ENCODE data around the gene NKAIN4. TPM values are rescaled to one million over a fixed set of nuclear protein-coding genes. Genes with fewer than 3 reads are reported as not detected.

NKAIN4 gene
- total RNA-seq, 1 donor from 2014 or later, result not detected

DNA sequence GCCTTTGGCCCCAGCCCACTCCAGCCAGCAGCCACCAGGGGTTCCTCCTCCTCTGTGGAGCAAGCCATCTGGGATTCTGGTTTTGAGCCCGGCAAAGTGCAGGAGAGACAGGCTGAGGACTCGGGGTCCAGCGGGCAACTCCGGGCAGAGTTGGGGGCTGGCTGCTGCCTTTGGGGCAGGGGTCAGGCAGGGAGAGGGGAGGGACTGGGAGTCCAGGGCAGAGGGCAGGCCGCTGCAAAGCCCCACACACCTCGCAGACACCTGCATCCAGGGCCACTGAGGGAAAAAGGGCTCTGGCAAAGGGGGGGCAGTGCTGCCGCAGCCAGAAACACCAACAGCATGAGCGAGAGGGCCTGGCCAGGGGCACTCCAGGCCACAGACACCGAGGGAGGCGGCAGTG is 9.8 kb downstream of the NKAIN4 start:
- no peak overlapping the region for H3K27ac ChIP-seq
- intact Hi-C loops (cut with DNase I), result no loop called here
- peaks cover 30% of the 10 kb centered on the region for H3K27me3 ChIP-seq
- ATAC-seq, result no peak
- H3K4me3 ChIP-seq, result no peak overlapping the region
- no peaks in the 10 kb centered on the region for H3K9me3 ChIP-seq
- H3K36me3 ChIP-seq, result no peaks in the 10 kb centered on the region
- H3K4me1 ChIP-seq, result no peaks in the 10 kb centered on the region
- no peak for DNase-seq
- no peak for TF ChIP-seq CTCF (IDR thresholded peaks at IDR 0.05)

- Histone ChIP-seq H3K4me1 (no peaks in the 10 kb centered on the region), H3K9me3 (no peaks in the 10 kb centered on the region), H3K4me3 (no peak overlapping the region), H3K27me3 (peaks cover 22% of the 10 kb centered on the region), H3K36me3 (no peaks in the 10 kb centered on the region), H3K27ac (no peak overlapping the region)
- DNase-seq, result no peak
- TF ChIP-seq CTCF (IDR thresholded peaks at IDR 0.05), result no peak
- intact Hi-C loops (cut with DNase I), result no loop called here
- no peak for ATAC-seq
Measured at GRCh38 chr20:63243604-63244247, 10.5 kb downstream of the NKAIN4 start.

DNA sequence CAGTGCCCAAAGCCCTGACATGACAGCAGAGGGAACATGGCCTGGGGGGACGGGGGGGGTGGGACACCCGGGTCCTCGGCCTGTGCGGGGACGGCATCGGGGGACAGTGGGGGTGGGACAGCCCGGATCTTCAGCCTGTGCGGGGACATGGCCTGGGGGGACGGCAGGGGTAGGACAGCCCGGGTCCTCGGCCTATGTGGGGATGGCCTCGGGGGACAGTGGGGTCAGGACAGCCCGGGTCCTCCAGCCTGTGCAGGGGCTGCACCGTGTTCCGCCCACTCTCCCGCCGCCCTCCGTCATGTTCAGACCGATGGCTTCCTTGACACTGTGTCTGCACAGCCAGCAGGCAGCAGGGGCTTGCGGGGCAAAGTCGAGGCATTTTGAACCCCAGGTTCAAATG is 11.5 kb downstream of the NKAIN4 start:
- Histone ChIP-seq H3K36me3 (no peaks in the 10 kb centered on the region), H3K27ac (no peak overlapping the region), H3K9me3 (no peaks in the 10 kb centered on the region), H3K27me3 (peaks cover 15% of the 10 kb centered on the region), H3K4me3 (no peak overlapping the region), H3K4me1 (no peaks in the 10 kb centered on the region)
- DNase-seq (no peak), ATAC-seq (no peak)
- intact Hi-C loops (cut with DNase I), result no loop called here
- TF ChIP-seq CTCF (IDR thresholded peaks at IDR 0.05), result no peak

DNA sequence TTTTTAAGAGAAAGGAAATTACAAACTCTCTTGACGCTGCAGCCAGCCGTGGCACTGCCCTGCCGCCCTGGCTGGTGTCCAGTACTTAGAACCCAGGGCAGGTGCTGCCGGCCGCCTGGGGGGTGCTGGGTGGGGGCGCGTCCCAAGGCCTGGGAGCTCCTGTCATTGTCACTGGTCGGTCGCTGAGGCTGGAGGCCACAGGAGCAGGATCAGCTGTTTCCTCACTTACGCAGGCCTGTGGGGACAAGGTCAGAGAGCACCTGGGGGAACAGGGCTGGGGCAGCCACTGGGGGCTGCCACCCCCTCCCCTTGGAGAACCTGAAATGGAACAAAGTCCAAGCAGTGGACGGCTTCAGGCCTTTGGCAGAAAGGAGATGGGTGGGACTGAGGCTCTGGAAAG is 13.0 kb downstream of the NKAIN4 start:
- no peaks in the 10 kb centered on the region for H3K36me3 ChIP-seq
- no peaks in the 10 kb centered on the region for H3K9me3 ChIP-seq
- no peaks in the 10 kb centered on the region for H3K4me1 ChIP-seq
- TF ChIP-seq CTCF (IDR thresholded peaks at IDR 0.05), result no peak
- H3K27me3 ChIP-seq, result peaks cover 15% of the 10 kb centered on the region
- ATAC-seq (no peak), DNase-seq (no peak)
- no peak overlapping the region for H3K27ac ChIP-seq
- no peak overlapping the region for H3K4me3 ChIP-seq
- intact Hi-C loops (cut with DNase I), result no loop called here

GRCh38 chr20:63240004-63240403 is 14.3 kb downstream of the NKAIN4 start:
- H3K27me3 ChIP-seq, result peaks cover 25% of the 10 kb centered on the region
- H3K27ac ChIP-seq, result no peak overlapping the region
- no peaks in the 10 kb centered on the region for H3K4me1 ChIP-seq
- H3K9me3 ChIP-seq, result no peaks in the 10 kb centered on the region
- ATAC-seq (no peak), DNase-seq (no peak)
- H3K36me3 ChIP-seq, result no peaks in the 10 kb centered on the region
- intact Hi-C loops (cut with DNase I), result no loop called here
- no peak for TF ChIP-seq CTCF (IDR thresholded peaks at IDR 0.05)
- no peak overlapping the region for H3K4me3 ChIP-seq

DNA sequence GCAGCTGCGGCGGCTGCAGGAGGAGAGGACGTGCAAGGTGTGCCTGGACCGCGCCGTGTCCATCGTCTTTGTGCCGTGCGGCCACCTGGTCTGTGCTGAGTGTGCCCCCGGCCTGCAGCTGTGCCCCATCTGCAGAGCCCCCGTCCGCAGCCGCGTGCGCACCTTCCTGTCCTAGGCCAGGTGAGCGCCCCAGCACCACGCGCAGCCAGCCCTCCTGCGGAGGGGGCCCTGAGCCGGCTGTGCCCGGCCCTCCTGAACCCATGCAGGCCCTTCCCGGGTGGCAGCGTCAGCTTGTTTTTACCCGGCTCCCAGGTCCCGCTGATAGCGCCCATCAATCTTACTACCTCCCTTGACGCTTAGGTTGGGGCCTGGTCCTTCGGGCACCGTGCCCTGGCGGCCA is 14.8 kb downstream of the NKAIN4 start:
- no peak overlapping the region for H3K4me3 ChIP-seq
- peaks cover 28% of the 10 kb centered on the region for H3K27me3 ChIP-seq
- TF ChIP-seq CTCF (IDR thresholded peaks at IDR 0.05), result no peak

More for the DNA sequence above, 14.8 kb downstream of the NKAIN4 start:
- no peak for DNase-seq
- intact Hi-C loops (cut with DNase I), result no loop called here
- ATAC-seq, result no peak
- H3K9me3 ChIP-seq, result no peaks in the 10 kb centered on the region
- H3K36me3 ChIP-seq, result no peaks in the 10 kb centered on the region
- no peak overlapping the region for H3K27ac ChIP-seq
- no peaks in the 10 kb centered on the region for H3K4me1 ChIP-seq
